GM19099 (cell line): ENCODE results near the gene NFATC1.
A peak's percentile ranks its signal among the peaks of the same experiment; 100 is the strongest.

Experiments
- POLR2A ChIP-seq: IDR thresholded peaks from 3 replicates; pipeline ENCODE4 v1.6.1; 2011; ENCODE audit warnings: low read depth; ENCODE audit not compliant: insufficient read length; ENCODE audit errors: extremely low read depth

Gene NFATC1

DNA sequence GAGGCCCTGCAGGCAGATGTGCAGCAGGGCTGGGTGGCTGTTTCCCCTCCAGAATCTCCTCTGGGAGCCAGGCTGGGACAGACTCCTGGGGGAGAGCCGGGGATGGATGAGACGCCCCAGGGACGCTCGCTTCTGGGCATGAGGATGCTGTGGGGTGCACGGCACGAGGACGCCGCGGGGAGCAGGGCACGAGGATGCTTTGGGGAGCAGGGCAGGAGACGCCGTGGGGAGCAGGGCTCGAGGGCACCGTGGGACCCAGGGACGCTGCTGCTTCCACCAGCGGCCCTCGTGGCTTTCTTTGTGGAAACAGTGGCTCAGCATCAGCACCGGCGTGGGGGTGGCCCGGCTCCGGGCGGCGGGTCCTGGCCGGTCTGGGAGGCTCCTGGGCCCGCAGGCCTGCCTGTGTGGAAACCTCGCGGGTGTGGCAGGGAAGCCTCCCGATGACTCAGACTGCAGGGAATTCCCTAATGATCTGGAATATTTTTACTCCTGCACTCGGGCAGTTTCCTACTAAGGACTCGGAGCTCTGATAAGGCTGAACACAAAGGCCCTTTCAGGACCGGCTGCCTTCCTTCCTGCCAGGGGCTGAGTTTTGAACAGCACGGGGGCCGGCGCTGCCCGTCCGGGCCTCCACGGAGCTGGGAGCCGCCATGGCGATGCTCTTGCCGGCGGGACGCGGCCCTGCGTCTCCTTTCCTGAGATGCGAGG lies 62.6 kb downstream of the NFATC1 start:
- no peak for TF ChIP-seq POLR2A

DNA sequence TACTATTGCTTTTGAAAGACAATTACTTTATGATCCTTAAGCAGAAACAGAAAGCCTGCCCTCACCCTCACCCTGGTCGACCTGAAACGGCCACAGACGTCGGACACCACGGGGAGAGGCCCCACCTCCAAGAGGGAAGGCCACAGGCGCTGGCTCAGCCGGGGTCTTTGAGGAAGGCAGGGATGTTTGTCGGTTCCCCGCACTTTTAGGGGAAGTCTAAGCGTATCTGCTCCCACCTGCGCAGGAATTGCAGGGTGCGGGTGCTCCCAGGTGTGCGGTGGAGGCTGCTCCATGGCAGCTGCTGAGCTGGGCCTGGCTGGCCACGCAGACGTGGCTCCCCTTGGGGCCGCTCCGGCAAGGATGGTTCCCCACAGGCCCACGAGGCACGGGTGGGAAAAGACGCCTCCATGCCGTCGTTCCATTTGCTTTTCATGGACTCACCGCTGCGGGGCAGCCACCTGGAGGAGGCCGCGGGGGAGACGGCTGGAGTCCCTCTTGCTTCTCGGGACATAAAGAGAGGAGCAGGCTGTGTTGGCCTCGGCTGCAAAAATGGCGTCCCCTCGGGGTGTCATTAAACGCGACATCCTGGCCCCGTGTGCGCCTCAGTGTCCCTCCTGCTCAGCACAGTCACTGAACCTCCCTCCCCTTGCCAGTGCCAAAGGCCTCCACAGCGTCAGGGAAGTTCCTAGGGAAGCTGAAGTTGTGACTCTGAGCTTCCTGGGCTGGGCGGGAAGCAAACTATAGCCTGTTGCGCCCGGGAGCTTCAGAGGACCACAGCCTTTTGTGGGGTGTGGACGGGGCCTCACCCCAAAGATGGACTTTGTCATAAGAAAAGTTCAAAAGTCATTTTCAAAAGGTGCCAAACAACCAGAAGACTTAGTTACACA lies 63.4 kb downstream of the NFATC1 start:
- no peak for TF ChIP-seq POLR2A

DNA sequence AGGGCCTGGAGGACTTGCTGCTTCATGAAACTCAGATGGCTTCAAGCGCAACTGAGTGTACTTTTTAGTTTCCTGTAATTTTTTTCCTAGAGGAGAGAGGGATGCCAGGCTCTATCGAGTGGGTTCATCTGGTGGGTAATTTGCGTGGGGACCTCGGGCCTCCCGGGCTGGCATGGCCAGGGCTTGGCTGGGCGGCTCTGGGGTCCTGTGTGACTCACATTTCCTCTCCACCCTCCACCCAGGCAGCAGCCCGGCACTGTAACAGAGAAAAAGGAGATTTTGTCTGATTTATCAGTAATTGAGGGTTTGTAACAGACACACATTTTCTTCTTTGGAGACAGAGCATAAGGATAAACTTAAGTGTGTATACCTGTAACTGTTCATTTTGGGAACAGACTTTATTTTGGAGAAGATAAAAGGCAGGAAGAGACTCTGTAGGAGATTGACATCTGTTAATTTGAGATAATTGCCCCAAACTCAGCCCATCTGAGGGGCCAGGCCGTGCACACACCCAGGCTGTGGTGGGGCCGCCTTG lies 64.3 kb downstream of the NFATC1 start:
- TF ChIP-seq POLR2A, result no peak

DNA sequence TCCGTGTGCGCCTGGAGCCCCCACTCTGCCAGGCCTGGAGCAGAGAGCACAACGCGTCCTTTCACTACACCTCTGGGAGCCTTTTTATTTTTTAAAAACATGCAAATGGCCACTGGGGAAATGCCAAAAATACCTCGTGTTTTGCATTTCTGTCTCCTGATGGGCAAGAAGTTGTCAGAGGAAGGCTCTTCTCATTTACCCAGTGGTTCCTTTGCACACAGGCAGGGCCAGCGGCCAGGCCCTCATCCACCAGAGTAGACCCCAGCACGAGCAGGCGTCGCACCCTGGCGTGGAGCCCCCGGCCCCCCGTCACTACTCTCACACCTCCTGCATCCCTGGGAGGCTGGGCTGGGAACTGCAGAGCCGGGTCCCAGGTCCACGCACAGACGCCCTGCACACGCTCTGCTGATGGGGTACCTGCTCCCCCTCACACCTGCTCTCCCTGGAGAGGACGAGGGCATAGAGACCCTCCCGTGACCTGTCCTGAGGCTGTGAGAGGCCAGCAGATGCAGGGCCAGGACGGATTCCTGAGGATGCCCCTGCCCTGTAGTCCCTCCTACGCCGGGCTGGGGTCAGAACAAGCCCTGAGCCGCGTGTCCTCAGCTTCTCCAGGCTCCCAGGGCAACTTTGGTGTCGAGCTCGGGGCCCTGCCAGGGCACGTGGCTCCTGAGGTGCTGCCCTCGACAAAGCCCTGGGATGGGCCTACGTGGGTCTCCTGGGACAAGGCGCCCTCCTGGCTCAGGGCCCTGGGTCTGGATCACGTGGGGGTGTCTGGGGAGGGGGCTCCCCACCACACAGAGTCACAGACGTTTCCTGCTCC lies 65.0 kb downstream of the NFATC1 start:
- TF ChIP-seq POLR2A, result peak; percentile 76

DNA sequence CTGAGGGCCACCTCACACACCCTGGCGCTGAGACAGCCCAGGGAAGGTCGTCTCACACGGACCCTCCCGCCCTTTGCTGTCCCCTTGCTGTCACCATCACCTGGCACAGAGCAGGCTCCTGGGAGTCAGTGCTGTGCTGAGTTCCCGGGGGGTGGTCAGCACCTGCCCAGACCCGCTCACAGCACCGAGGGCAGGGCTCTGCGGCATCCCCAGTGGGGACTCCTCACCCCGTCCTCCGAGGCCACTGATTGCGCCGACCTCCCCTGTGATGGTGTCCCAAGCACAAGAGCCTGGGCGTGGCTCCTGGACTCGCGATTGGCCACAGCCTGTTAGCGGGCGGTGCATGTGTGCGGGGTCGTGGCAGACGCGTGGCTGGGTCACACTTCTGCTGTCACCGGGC lies 65.9 kb downstream of the NFATC1 start:
- no peak for TF ChIP-seq POLR2A

DNA sequence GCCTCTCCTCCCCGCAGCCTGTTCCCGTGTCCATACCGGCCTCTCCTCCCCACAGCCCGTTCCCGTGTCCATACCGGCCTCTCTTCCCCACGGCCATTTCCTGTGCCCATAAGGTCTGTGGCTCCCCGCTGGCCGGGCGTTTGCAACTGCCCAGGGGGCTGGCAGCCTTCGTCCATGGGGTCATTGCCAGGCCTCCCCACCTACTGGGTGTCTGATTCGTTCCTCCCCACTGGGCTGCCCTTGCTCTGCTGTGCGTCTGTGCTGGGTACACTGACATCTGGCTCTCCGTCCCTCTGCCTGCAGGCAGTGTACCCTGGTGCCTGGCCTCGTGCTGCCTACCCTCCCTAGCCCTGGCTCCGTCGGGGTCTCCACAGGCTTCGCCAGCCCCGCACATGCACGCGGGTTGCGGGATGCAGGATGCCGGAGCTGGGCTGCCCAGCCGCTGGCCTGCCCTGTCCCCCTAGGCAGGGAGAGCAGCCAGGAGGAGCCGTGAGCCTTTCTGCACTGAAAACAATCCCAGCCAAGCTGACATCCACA lies 67.8 kb downstream of the NFATC1 start:
- TF ChIP-seq POLR2A, result no peak

DNA sequence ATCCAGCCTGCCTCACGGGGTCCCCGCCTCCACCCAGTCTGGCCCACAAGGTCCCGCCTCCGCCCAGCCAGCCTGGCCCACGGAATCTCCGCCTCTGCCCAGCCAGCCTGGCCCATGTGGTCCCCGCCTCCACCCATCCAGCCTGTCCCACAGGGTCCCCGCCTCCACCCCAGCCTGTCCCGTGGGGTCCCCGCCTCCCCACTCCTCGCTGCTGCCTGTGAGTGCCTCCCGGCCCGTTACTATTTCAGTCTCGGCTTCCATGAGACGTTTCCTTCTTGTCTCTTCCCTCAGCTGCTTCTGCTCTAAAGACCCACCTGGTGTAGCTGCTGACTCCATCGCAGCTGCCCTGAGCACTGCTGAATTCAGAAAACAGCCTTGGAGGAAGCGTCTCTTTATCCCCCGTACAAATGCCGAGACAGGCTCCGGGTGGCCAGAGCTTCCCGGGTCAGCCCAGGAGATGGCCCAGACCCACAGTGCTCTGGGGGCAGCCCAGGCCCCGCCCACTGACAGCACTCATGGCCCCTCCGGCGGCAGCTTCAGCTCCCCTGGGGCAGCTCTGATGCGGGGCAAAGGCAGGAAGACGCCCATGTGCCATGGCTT lies 69.8 kb downstream of the NFATC1 start:
- TF ChIP-seq POLR2A, result no peak

DNA sequence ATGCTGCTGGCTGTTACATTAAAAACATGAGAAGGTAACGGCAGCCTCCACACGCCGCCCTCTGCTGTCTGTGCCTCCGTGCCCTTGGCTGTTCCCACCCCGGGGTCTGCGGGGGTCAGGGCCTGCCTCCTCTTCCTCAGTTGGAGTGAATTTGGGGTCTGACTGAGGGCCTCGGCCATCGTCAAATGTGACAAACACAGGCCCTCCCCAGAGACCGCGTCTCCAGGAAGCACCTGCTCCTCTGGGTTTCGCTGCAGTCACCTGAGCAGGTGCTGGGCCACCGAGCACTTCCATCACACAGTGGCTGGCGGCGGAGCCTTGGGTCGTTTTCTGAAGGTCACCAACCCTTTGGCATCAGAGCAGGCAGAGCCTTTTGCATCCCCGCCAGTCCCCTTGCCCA lies 70.9 kb downstream of the NFATC1 start:
- TF ChIP-seq POLR2A, result no peak

DNA sequence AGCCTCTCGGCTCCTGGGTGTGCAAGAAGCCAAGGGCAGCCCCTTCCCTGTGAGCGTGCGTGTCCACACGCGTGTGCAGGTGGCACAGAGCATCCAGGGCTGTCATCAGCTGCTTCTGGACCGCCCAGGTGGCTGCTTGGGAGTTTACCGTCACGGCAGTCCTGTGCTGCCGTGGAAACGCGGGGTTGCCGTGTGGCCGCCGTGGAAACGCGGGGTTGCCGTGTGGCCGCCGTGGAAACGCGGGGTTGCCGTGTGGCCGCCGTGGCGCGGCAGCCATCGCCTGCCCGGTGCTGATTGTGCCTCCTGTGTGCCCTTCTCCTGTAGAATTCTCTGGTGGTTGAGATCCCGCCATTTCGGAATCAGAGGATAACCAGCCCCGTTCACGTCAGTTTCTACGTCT lies 71.4 kb downstream of the NFATC1 start:
- TF ChIP-seq POLR2A, result no peak

DNA sequence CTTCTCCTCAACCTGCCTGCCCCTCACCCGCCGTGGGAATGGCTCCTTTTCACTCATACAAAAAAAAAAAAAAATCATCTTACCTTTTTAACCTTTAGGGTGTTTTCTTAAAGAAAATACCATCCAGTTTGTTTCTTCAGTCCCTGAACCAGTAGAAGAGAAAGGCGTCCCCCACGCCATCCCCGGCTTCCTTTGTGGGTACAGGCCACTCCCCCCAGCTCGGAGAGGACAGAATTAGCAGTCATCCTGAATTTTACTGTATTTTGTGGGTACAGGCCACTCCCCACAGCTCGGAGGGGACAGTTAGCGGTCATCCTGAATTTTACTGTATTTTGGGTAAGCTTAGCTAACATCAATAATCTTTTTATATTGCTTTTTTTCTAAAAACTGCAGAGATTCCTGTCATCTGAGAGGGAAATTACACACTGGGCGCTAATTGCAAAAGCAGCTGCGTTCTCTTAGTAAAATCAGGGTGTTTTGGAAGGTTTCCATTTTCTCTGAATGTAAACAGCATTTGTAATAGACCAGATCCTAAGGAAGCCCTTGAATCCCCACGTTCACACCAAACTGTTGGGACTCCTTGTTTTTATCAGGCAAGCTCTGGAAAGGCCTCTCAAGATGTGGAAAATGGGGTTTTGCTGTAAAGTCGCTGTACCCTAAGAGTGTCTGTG lies 72.5 kb downstream of the NFATC1 start:
- no peak for TF ChIP-seq POLR2A

DNA sequence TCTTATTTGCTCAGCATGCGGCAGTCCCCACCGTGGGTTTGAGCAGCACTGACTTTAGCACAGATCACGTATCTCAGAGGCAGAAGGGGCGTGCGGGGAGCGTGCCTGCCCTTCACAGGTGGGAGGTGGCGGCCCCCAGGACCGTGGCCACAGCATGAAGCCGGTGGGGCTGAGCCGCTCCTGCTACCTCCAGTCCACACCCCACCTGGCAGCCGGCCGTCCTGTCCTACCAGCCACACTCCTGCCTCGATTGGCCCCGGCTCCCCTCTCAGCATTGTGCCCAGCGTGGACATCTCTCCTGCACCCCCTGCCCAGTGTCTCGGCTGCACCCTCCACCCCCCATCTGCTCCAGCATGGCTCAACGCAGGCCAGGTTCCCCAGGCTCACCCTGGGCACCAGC lies 73.6 kb downstream of the NFATC1 start:
- no peak for TF ChIP-seq POLR2A

DNA sequence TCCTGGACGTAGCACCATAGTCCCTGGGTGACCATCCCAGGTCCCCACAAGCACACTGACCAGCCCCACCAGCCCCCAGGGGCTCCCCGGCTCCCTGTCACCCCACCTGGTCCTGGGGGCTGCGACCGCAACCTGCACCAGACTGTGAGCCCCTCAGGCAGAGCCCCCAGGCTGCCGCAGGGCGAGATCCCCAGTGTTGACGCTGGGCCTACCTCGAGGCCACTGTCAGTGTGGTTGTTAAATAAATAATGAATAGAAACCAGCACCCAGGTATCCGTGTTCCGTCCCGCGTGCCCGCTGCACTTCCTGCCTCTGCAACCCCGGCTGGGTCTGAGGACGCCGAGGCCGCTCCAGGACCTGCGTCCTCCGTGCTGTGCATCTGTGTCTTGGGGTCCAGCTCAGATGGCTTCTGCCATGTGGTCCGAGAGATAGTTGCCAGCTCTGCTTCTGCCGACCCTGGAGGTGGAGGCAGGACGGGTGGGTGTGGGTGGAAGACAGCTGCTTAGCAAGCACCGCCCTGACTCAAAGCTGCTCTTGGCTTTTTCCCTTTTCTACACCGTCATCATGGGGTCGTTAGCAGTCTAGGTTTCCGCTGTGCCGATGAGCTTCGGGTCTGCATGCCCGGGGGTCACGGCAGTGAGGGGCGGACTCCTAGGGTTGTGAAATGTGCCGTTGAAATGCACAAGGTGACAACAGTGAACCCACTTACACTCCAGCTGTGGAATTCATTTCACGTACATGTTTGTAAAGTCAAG lies 74.2 kb downstream of the NFATC1 start:
- TF ChIP-seq POLR2A, result no peak

DNA sequence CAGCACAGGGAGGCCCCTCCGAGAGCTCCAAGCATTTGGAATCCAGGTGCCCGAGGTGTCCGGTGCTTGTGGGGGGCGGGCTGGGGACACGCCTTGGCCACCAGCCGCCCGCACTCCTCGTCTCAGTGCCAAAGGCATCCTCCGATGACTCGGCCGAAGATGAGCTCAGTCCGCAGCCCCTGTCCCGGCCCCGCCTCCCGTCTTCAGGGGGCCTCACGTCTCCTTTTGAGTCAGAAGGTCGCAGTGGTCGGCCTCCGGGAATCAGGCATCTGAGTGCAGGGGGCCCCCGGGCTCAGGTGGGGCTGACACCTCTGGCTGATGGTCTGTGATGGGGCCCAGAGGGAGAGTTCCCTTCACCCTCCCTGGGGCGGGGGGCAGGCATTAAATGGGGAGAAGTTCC lies 74.8 kb downstream of the NFATC1 start:
- no peak for TF ChIP-seq POLR2A
